GM18526 (cell line): ENCODE measurements around the gene DIPK1A.

Experiments used
- POLR2A ChIP-seq: IDR thresholded peaks from 3 replicates; pipeline ENCODE4 v1.6.1; 2011; ENCODE audit not compliant: insufficient read length; ENCODE audit errors: extremely low read depth

Gene DIPK1A

GRCh38 chr1:92797297-92797696, 164.0 kb downstream of the DIPK1A start:
- no peak for TF ChIP-seq POLR2A

- no peak for TF ChIP-seq POLR2A
Observed at GRCh38 chr1:92795166-92795565, 166.1 kb downstream of the DIPK1A start.

- no peak for TF ChIP-seq POLR2A
Observed at GRCh38 chr1:92792340-92792782, 168.9 kb downstream of the DIPK1A start.
